HL-60 (cell line): Measurements from ENCODE around the gene STPG4.

ENCODE experiments used
- DNase-seq, 2 experiments: peaks; one replicate each; pipeline ENCODE4 v3.0.0-alpha.2; 2010 to 2020; ENCODE audit warnings: low read depth in 1 of 2, low spot score in 1 of 2
- H3K27ac ChIP-seq: fragments of 250-450 bp; sonication (Bioruptor Pico); replicated peaks from 2 replicates; pipeline ENCODE4 v1.5.1; 2020; ENCODE audit warnings: mild to moderate bottlenecking, moderate library complexity
- H3K27me3 ChIP-seq: fragments of 250-450 bp; sonication (Bioruptor Pico); 2 replicates; pipeline ENCODE4 v1.5.1; 2021; ENCODE audit warnings: mild to moderate bottlenecking, moderate library complexity; ENCODE audit not compliant: insufficient read depth, poor library complexity, severe bottlenecking
- H3K4me3 ChIP-seq: replicated peaks from 2 replicates; pipeline ENCODE4 v1.5.1; 2011; ENCODE audit warnings: mild to moderate bottlenecking, control low read depth, low read length; ENCODE audit not compliant: insufficient read depth
- GABPA ChIP-seq: IDR thresholded peaks from 2 replicates; pipeline ENCODE4 v1.6.1; 2012; ENCODE audit warnings: low read depth
- POLR2AphosphoS5 ChIP-seq: IDR thresholded peaks from 2 replicates; pipeline ENCODE4 v1.6.1; 2012; ENCODE audit warnings: low read depth
- SPI1 ChIP-seq: IDR thresholded peaks from 2 replicates; pipeline ENCODE4 v1.6.1; 2012; ENCODE audit warnings: low read depth, mild to moderate bottlenecking, borderline replicate concordance
- TF ChIP-seq, protein P1 (sequence below): IDR thresholded peaks from one replicate; pipeline ENCODE4 v1.5.1; 2011; ENCODE audit warnings: low read length, control low read depth, inconsistent platforms; ENCODE audit not compliant: insufficient read depth
- TF ChIP-seq, protein P2 (sequence below): IDR thresholded peaks from 2 replicates; pipeline ENCODE4 v1.6.1; 2012; ENCODE audit warnings: low read depth; ENCODE audit not compliant: insufficient replicate concordance

The STPG4 gene

DNA sequence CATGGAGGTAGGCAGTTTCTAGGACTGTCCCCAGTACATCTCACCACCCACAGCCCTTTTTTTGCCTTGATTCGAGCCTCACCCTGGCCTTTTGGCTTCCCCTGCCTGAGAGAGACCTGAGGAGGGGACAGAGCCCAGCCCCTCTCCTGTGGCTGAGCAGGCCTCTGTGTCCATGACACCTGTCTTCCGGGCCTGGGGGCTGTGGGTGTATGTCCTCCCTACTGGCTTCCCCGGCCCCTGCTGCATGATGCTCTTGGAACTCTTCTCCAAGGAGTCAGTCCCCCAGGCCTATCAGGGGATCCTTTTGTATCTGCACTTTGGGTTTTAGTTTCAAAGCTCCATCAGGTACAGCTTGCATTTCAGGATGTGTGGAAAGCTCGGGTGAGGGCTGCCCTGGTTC, 80.4 kb downstream of the STPG4 start:
- Histone ChIP-seq H3K4me3 (no peak overlapping the region), H3K27ac (no peak overlapping the region), H3K27me3 (no peaks in the 10 kb centered on the region)
- DNase-seq, result no peak
- no peak for TF ChIP-seq POLR2AphosphoS5
- no peak for TF ChIP-seq SPI1
- TF ChIP-seq, protein P1, sequence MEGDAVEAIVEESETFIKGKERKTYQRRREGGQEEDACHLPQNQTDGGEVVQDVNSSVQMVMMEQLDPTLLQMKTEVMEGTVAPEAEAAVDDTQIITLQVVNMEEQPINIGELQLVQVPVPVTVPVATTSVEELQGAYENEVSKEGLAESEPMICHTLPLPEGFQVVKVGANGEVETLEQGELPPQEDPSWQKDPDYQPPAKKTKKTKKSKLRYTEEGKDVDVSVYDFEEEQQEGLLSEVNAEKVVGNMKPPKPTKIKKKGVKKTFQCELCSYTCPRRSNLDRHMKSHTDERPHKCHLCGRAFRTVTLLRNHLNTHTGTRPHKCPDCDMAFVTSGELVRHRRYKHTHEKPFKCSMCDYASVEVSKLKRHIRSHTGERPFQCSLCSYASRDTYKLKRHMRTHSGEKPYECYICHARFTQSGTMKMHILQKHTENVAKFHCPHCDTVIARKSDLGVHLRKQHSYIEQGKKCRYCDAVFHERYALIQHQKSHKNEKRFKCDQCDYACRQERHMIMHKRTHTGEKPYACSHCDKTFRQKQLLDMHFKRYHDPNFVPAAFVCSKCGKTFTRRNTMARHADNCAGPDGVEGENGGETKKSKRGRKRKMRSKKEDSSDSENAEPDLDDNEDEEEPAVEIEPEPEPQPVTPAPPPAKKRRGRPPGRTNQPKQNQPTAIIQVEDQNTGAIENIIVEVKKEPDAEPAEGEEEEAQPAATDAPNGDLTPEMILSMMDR, result no peak
- TF ChIP-seq GABPA, result no peak
- TF ChIP-seq, protein P2, sequence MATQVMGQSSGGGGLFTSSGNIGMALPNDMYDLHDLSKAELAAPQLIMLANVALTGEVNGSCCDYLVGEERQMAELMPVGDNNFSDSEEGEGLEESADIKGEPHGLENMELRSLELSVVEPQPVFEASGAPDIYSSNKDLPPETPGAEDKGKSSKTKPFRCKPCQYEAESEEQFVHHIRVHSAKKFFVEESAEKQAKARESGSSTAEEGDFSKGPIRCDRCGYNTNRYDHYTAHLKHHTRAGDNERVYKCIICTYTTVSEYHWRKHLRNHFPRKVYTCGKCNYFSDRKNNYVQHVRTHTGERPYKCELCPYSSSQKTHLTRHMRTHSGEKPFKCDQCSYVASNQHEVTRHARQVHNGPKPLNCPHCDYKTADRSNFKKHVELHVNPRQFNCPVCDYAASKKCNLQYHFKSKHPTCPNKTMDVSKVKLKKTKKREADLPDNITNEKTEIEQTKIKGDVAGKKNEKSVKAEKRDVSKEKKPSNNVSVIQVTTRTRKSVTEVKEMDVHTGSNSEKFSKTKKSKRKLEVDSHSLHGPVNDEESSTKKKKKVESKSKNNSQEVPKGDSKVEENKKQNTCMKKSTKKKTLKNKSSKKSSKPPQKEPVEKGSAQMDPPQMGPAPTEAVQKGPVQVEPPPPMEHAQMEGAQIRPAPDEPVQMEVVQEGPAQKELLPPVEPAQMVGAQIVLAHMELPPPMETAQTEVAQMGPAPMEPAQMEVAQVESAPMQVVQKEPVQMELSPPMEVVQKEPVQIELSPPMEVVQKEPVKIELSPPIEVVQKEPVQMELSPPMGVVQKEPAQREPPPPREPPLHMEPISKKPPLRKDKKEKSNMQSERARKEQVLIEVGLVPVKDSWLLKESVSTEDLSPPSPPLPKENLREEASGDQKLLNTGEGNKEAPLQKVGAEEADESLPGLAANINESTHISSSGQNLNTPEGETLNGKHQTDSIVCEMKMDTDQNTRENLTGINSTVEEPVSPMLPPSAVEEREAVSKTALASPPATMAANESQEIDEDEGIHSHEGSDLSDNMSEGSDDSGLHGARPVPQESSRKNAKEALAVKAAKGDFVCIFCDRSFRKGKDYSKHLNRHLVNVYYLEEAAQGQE, result no peak

- no peaks in the 10 kb centered on the region for H3K27me3 ChIP-seq
- no peak for DNase-seq
- H3K27ac ChIP-seq, result no peak overlapping the region
- TF ChIP-seq SPI1, result no peak
- TF ChIP-seq, protein P1, result no peak
- TF ChIP-seq, protein P2, result no peak
- no peak for TF ChIP-seq POLR2AphosphoS5
- H3K4me3 ChIP-seq, result no peak overlapping the region
Measured at GRCh38 chr2:47073641-47074040, 81.5 kb downstream of the STPG4 start.

- H3K4me3 ChIP-seq, result no peak overlapping the region
- 0 out of 2 replicates have a peak overlapping the region, but pooled peaks have one; percentile 12 for H3K27ac ChIP-seq
- H3K27me3 ChIP-seq, result no peaks in the 10 kb centered on the region
- DNase-seq, result no peak
- TF ChIP-seq, protein P2, result no peak
- TF ChIP-seq, protein P1, result no peak
- no peak for TF ChIP-seq SPI1
- TF ChIP-seq GABPA, result no peak
- no peak for TF ChIP-seq POLR2AphosphoS5
Measured at GRCh38 chr2:47073217-47073616, 81.9 kb downstream of the STPG4 start.
